Measurements from ENCODE around the gene ORC2.

The ORC2 gene

GRCh38 chr2:200963124-200963917, at the start of gene ORC2:
TSS of gene ORC2 (minus strand) at chr2:200963660. CDS start at chr2:200958123, 5,537 bp downstream.
- H3K4me3 ChIP-seq (ENCODE audit: low read length), result peak within 1 kb of the TSS; percentile 96
- TF ChIP-seq, protein P1, sequence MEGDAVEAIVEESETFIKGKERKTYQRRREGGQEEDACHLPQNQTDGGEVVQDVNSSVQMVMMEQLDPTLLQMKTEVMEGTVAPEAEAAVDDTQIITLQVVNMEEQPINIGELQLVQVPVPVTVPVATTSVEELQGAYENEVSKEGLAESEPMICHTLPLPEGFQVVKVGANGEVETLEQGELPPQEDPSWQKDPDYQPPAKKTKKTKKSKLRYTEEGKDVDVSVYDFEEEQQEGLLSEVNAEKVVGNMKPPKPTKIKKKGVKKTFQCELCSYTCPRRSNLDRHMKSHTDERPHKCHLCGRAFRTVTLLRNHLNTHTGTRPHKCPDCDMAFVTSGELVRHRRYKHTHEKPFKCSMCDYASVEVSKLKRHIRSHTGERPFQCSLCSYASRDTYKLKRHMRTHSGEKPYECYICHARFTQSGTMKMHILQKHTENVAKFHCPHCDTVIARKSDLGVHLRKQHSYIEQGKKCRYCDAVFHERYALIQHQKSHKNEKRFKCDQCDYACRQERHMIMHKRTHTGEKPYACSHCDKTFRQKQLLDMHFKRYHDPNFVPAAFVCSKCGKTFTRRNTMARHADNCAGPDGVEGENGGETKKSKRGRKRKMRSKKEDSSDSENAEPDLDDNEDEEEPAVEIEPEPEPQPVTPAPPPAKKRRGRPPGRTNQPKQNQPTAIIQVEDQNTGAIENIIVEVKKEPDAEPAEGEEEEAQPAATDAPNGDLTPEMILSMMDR (conservative IDR thresholded peaks at IDR 0.05; ENCODE audit: low read length), result peak; percentile 51

DNA sequence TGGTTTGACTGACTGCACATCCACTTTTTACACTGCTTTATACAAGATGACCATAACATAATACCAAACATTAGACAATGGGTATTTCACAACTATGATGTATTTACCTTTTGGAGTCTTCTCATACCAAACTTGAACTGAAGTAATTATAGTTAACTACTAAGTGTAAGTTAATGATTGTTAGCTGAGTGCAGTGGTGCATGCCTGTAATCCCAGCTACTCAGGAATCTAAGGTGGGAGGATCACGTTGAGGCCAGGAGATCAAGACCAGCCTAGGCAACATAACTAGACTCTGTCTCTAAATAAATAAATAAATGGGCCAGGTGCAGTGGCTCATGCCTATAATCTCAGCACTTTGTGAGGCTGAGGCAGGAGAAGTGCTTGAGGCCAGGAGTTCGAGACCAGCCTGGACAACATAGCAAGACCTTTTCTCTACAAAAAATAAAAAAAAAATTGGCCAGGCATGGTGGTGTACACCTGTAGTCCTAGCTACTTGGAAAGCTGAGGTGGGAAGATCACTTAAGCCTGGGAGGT, 44.9 kb upstream of the ORC2 start:
- no peak overlapping the region for H3K4me3 ChIP-seq (ENCODE audit: low read length)
- TF ChIP-seq, protein P1 (conservative IDR thresholded peaks at IDR 0.05; ENCODE audit: low read length), result no peak
- DNase-seq (ENCODE audit: low read depth), result no peak

More at GRCh38 chr2:200963124-200963917, at the start of gene ORC2:
- peak; percentile 91 for DNase-seq (ENCODE audit: low read depth)

- TF ChIP-seq, protein P1 (conservative IDR thresholded peaks at IDR 0.05; ENCODE audit: low read length), result no peak
- no peak overlapping the region for H3K4me3 ChIP-seq (ENCODE audit: low read length)
- DNase-seq (ENCODE audit: low read depth), result no peak
Observed at GRCh38 chr2:201007584-201007998, 44.1 kb upstream of the ORC2 start.

GRCh38 chr2:201006704-201007103, 43.2 kb upstream of the ORC2 start:
- no peak for DNase-seq (ENCODE audit: low read depth)
- no peak overlapping the region for H3K4me3 ChIP-seq (ENCODE audit: low read length)
- TF ChIP-seq, protein P1 (conservative IDR thresholded peaks at IDR 0.05; ENCODE audit: low read length), result no peak

DNA sequence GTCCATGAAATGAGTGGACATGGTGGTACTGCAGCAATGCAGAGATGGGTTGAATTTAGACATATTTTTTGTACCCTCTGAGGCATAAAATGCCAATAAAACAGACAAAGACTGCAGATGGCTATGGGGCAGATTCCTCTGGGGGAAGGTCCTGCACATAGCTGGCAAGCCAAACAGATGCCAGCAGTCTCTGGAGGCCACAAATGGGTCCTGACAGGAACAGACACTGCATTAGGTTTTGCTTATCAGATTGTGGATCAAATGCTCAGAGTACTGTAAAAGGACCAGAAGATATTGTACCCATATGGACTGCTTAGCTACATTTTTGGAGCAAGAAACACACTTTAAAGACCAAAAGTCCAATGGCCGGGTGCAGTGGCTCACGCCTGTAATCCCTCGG, 40.9 kb upstream of the ORC2 start:
- DNase-seq (ENCODE audit: low read depth), result no peak
- TF ChIP-seq, protein P1 (conservative IDR thresholded peaks at IDR 0.05; ENCODE audit: low read length), result no peak
- H3K4me3 ChIP-seq (ENCODE audit: low read length), result no peak overlapping the region

- peak; percentile 67 for DNase-seq (ENCODE audit: low read depth)
- TF ChIP-seq, protein P1 (conservative IDR thresholded peaks at IDR 0.05; ENCODE audit: low read length), result no peak
Observed at GRCh38 chr2:200993097-200993496, 29.6 kb upstream of the ORC2 start.

GRCh38 chr2:200987137-200987536, 23.7 kb upstream of the ORC2 start:
- DNase-seq (ENCODE audit: low read depth), result no peak
- TF ChIP-seq, protein P1 (conservative IDR thresholded peaks at IDR 0.05; ENCODE audit: low read length), result no peak
- no peak overlapping the region for H3K4me3 ChIP-seq (ENCODE audit: low read length)

More at GRCh38 chr2:200993097-200993496, 29.6 kb upstream of the ORC2 start:
- H3K4me3 ChIP-seq (ENCODE audit: low read length), result no peak overlapping the region

All from AG10803 (cell line).